HepG2 (cell line): ENCODE data around the gene DAPK1. TPM values are rescaled to one million over a fixed set of nuclear protein-coding genes. Genes with fewer than 3 reads are reported as not detected.

ENCODE experiments used
- ARHGAP35 ChIP-seq: sonication (generic); formaldehyde crosslinking; IDR thresholded peaks from 2 replicates; pipeline ENCODE4 v1.9.0; 2022; ENCODE audit warnings: mild to moderate bottlenecking, inconsistent platforms, moderate library complexity, missing genetic modification reagents, borderline replicate concordance
- ATAD3A ChIP-seq: sonication (generic); formaldehyde crosslinking; IDR thresholded peaks from 2 replicates; pipeline ENCODE4 v1.4.0; 2020; ENCODE audit warnings: missing genetic modification reagents
- BHLHE40 ChIP-seq: IDR thresholded peaks from 2 replicates; pipeline ENCODE4 v1.6.1; 2011; ENCODE audit warnings: low read length, improper control_type of control experiment
- DMAP1 ChIP-seq: IDR thresholded peaks from 2 replicates; pipeline ENCODE4 v1.6.1; 2016
- DPF2 ChIP-seq: sonication (generic); formaldehyde crosslinking; IDR thresholded peaks from 2 replicates; pipeline ENCODE4 v1.4.0; 2020; ENCODE audit warnings: mild to moderate bottlenecking, low read depth, missing genetic modification reagents, borderline replicate concordance
- FOXK1 ChIP-seq: sonication (generic); formaldehyde crosslinking; IDR thresholded peaks from 2 replicates; pipeline ENCODE4 v1.4.0; 2020; ENCODE audit warnings: low read depth, missing genetic modification reagents, borderline replicate concordance
- HNF4A ChIP-seq: sonication (generic); formaldehyde crosslinking; IDR thresholded peaks from 2 replicates; pipeline ENCODE4 v1.4.0; 2020; ENCODE audit warnings: missing genetic modification reagents
- JARID2 ChIP-seq: sonication (generic); formaldehyde crosslinking; IDR thresholded peaks from 2 replicates; pipeline ENCODE4 v1.8.1; 2023; ENCODE audit warnings: missing genetic modification reagents, inconsistent platforms; ENCODE audit not compliant: insufficient replicate concordance
- JUND ChIP-seq: sonication (generic); formaldehyde crosslinking; IDR thresholded peaks from 2 replicates; pipeline ENCODE4 v1.8.0; 2022; ENCODE audit warnings: mild to moderate bottlenecking, missing genetic modification reagents
- KDM4B ChIP-seq: sonication (generic); formaldehyde crosslinking; IDR thresholded peaks from 2 replicates; pipeline ENCODE4 v1.4.0; 2020; ENCODE audit warnings: missing genetic modification reagents
- MEF2D ChIP-seq: sonication (generic); formaldehyde crosslinking; IDR thresholded peaks from 2 replicates; pipeline ENCODE4 v1.5.1; 2020; ENCODE audit warnings: mild to moderate bottlenecking, missing genetic modification reagents
- PITX1 ChIP-seq: sonication (generic); formaldehyde crosslinking; IDR thresholded peaks from 2 replicates; pipeline ENCODE4 v1.5.1; 2020; ENCODE audit warnings: mild to moderate bottlenecking, missing genetic modification reagents
- POGZ ChIP-seq: sonication (generic); formaldehyde crosslinking; IDR thresholded peaks from 2 replicates; pipeline ENCODE4 v1.4.0; 2020; ENCODE audit warnings: mild to moderate bottlenecking, missing genetic modification reagents
- SALL1 ChIP-seq: sonication (generic); formaldehyde crosslinking; IDR thresholded peaks from 2 replicates; pipeline ENCODE4 v1.8.0; 2022; ENCODE audit warnings: mild to moderate bottlenecking, missing genetic modification reagents
- SALL2 ChIP-seq: sonication (generic); formaldehyde crosslinking; IDR thresholded peaks from 2 replicates; pipeline ENCODE4 v1.8.1; 2023; ENCODE audit warnings: mild to moderate bottlenecking, missing genetic modification reagents, inconsistent platforms
- SMAD3 ChIP-seq: sonication (generic); formaldehyde crosslinking; IDR thresholded peaks from 2 replicates; pipeline ENCODE4 v1.4.0; 2020; ENCODE audit warnings: missing genetic modification reagents
- SMC3 ChIP-seq: IDR thresholded peaks from 2 replicates; pipeline ENCODE4 v1.6.1; 2011; ENCODE audit warnings: low read length, improper control_type of control experiment
- SPEN ChIP-seq: sonication (generic); formaldehyde crosslinking; IDR thresholded peaks from 2 replicates; pipeline ENCODE4 v1.5.1; 2020; ENCODE audit warnings: low read depth, mild to moderate bottlenecking, missing genetic modification reagents
- TCF12 ChIP-seq, 2 experiments: fragments of 450-650 bp in 1 of 2; sonication (generic) in 1 of 2; formaldehyde crosslinking in 1 of 2; IDR thresholded peaks; 2 replicates each; pipeline versions ENCODE4 v1.6.1 to v1.8.0; 2017 to 2022; ENCODE audit warnings: antibody characterized with exemption in 1 of 2, mild to moderate bottlenecking in 1 of 2, missing genetic modification reagents in 1 of 2, moderate library complexity in 1 of 2
- THRA ChIP-seq: sonication (generic); formaldehyde crosslinking; IDR thresholded peaks from 2 replicates; pipeline ENCODE4 v1.4.0; 2020; ENCODE audit warnings: missing genetic modification reagents, borderline replicate concordance
- ZIK1 ChIP-seq: sonication (generic); formaldehyde crosslinking; IDR thresholded peaks from 2 replicates; pipeline ENCODE4 v1.5.0; 2020; ENCODE audit warnings: mild to moderate bottlenecking, low read depth, missing genetic modification reagents, borderline replicate concordance
- ZKSCAN5 ChIP-seq: sonication (generic); formaldehyde crosslinking; IDR thresholded peaks from 2 replicates; pipeline ENCODE4 v1.5.1; 2020; ENCODE audit warnings: mild to moderate bottlenecking, missing genetic modification reagents
- ZNF138 ChIP-seq: sonication (generic); formaldehyde crosslinking; IDR thresholded peaks from 2 replicates; pipeline ENCODE4 v1.5.0; 2020; ENCODE audit warnings: mild to moderate bottlenecking, low read depth, missing genetic modification reagents
- ZNF550 ChIP-seq: sonication (generic); formaldehyde crosslinking; IDR thresholded peaks from 2 replicates; pipeline ENCODE4 v1.4.0; 2020; ENCODE audit warnings: mild to moderate bottlenecking, missing genetic modification reagents, borderline replicate concordance
- ZNF678 ChIP-seq: sonication (generic); formaldehyde crosslinking; IDR thresholded peaks from 2 replicates; pipeline ENCODE4 v1.4.0; 2020; ENCODE audit warnings: mild to moderate bottlenecking, missing genetic modification reagents
- ZNF781 ChIP-seq: sonication (generic); formaldehyde crosslinking; IDR thresholded peaks from 2 replicates; pipeline ENCODE4 v1.5.1; 2020; ENCODE audit warnings: borderline replicate concordance, mild to moderate bottlenecking, missing genetic modification reagents; ENCODE audit errors: not compliant biosample characterization
- polyA plus RNA-seq, 8 experiments: library from polyadenylated mRNA; depleted of rRNA in 3 of 8; stranded (reverse) in 7 of 8; unstranded in 1 of 8; fragments of >200 nt; fragmentation: Illumina TruSeq in 4 of 8; extraction: Trizol in 4 of 8; gene quantifications; 2 replicates each; pipeline versions ENCODE4 v1.2.1 to v1.2.3, GENCODE V29; 2011 to 2016; ENCODE audit warnings: low read depth in 4 of 8, missing spikeins in 1 of 8, mixed read lengths in 1 of 8; ENCODE audit not compliant: insufficient read depth in 1 of 8
- total RNA-seq, 5 experiments: library from RNA; depleted of rRNA; stranded (reverse); fragments of >200 nt; fragmentation: Illumina TruSeq; extraction: Trizol; gene quantifications; 2 replicates each; pipeline ENCODE4 v1.2.3, GENCODE V29; 2016; ENCODE audit warnings: low read depth in 1 of 5
- TF ChIP-seq, protein P1 (sequence below): IDR thresholded peaks from 2 replicates; pipeline ENCODE4 v1.6.1; 2012; ENCODE audit warnings: low read depth, low read length, improper control_type of control experiment

Gene DAPK1
- total and polyA plus RNA-seq, 2 of the 13 experiments (the other 11 are each of a cell fraction or from before 2014, with no cell fraction given), result 35.7 to 35.9 TPM

DNA sequence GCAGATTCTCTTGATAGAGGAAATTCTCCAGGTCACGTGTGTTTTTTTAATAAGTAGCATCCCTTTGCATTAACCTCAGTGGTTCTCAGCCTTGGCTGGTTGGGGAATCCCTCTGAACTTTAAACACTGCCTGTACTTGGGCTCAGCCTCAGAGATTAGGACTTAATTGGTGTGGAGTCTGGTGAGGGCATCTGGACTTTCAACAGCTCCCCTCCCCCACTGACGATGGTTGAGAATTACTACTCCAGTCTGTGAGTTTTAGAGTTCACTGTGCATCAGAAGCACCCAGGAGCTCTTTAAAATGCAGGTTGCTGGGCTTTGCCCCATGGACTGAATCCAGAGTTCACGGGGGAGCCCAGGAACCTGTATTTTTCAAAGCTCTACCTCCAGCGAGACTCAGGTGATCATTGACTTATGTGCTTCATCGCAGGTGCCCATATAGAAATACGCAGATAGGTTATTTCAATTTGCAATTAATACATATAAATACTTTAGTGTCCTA is 71.4 kb downstream of the DAPK1 start (continued):
- TF ChIP-seq TCF12 (IDR thresholded peaks at IDR 0.05), result no peak
- TF ChIP-seq TCF12 (CRISPR knock-in tag; IDR thresholded peaks at IDR 0.05), result peak; percentile 82; the same call in 1 of the 2 replicates
- peak; percentile 100 for TF ChIP-seq HNF4A
- TF ChIP-seq JUND (CRISPR knock-in tag), result no peak
- no peak for TF ChIP-seq ZNF678 (CRISPR knock-in tag)
- TF ChIP-seq ZNF550, result no peak
- TF ChIP-seq JARID2, result no peak
- TF ChIP-seq KDM4B (CRISPR knock-in tag), result 0 out of 2 replicates have a peak, but pooled peaks have one; percentile 55
- TF ChIP-seq SMAD3 (CRISPR knock-in tag), result peak; percentile 54; the same call in 1 of the 2 replicates
- peak; percentile 78 for TF ChIP-seq DPF2 (CRISPR knock-in tag)
- peak; percentile 61 for TF ChIP-seq DMAP1 (CRISPR knock-in tag)
- TF ChIP-seq BHLHE40, result peak; percentile 56; the same call in 1 of the 2 replicates
- TF ChIP-seq PITX1 (CRISPR knock-in tag), result peak; percentile 89
- TF ChIP-seq ZNF138 (CRISPR knock-in tag), result no peak
- peak; percentile 96 for TF ChIP-seq SALL1 (CRISPR knock-in tag)
- peak; percentile 47; the same call in 1 of the 2 replicates for TF ChIP-seq THRA (CRISPR knock-in tag)
- TF ChIP-seq SALL2 (CRISPR knock-in tag), result 0 out of 2 replicates have a peak, but pooled peaks have one; percentile 53
- TF ChIP-seq POGZ (CRISPR knock-in tag), result peak; percentile 88
- TF ChIP-seq ZIK1 (CRISPR knock-in tag), result no peak
- TF ChIP-seq FOXK1 (CRISPR knock-in tag), result peak; percentile 33; the same call in 1 of the 2 replicates
- TF ChIP-seq SMC3, result peak; percentile 47; the same call in 1 of the 2 replicates
- TF ChIP-seq ATAD3A (CRISPR knock-in tag), result no peak
- TF ChIP-seq, protein P1, sequence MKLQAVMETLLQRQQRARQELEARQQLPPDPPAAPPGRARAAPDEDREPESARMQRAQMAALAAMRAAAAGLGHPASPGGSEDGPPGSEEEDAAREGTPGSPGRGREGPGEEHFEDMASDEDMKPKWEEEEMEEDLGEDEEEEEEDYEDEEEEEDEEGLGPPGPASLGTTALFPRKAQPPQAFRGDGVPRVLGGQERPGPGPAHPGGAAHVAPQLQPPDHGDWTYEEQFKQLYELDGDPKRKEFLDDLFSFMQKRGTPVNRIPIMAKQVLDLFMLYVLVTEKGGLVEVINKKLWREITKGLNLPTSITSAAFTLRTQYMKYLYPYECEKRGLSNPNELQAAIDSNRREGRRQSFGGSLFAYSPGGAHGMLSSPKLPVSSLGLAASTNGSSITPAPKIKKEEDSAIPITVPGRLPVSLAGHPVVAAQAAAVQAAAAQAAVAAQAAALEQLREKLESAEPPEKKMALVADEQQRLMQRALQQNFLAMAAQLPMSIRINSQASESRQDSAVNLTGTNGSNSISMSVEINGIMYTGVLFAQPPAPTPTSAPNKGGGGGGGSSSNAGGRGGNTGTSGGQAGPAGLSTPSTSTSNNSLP, result peak; percentile 79; the same call in 1 of the 2 replicates
- TF ChIP-seq ARHGAP35, result no peak
- TF ChIP-seq MEF2D (CRISPR knock-in tag), result peak; percentile 53; the same call in 1 of the 2 replicates
- TF ChIP-seq ZKSCAN5 (CRISPR knock-in tag), result no peak
- TF ChIP-seq ZNF781 (CRISPR knock-in tag), result peak; percentile 62
- TF ChIP-seq SPEN (CRISPR knock-in tag), result peak; percentile 66; the same call in 1 of the 2 replicates
